Panc1 (cell line): ENCODE results near the gene HOXA13. TPM values are rescaled to one million over a fixed set of nuclear protein-coding genes. Genes with fewer than 3 reads are reported as not detected.

Source experiments
- ATAC-seq: fragments of 200-7000 bp; cut with Tn5 transposase; 2 replicates; pipeline ENCODE4 v1.9.1; 2020; ENCODE audit warnings: mild to moderate bottlenecking, moderate library complexity
- BruUV-seq: library from RNA; stranded (reverse); fragments of 400-500 nt; replicated peaks from 2 replicates; lab custom pipeline; 2021; lab: Mats Ljungman, UMichigan
- CTCF ChIA-PET: fragments of 300-600 bp; sonication (Branson Sonifier 250); formaldehyde crosslinking; loops from one replicate; lab custom pipeline; 2022; ENCODE audit warnings: antibody characterized with exemption; lab: Charles Lee
- POLR2A ChIA-PET: fragments of 300-600 bp; sonication (Branson Sonifier 250); formaldehyde crosslinking; loops from one replicate; lab custom pipeline; 2022; ENCODE audit warnings: antibody characterized with exemption; lab: Charles Lee
- DNase-seq: peaks from one replicate; pipeline ENCODE4 v3.0.0-alpha.2; 2010; ENCODE audit warnings: low read depth, low spot score
- H3K27ac ChIP-seq: 2 replicates; pipeline ENCODE4 v1.5.1; 2011; ENCODE audit warnings: mild to moderate bottlenecking, low read length, inconsistent platforms
- H3K27me3 ChIP-seq: fragments of 200-500 bp; sonication (Bioruptor generic); 2 replicates; pipeline ENCODE4 v1.6.0; 2014; ENCODE audit warnings: low read length, inconsistent platforms; ENCODE audit not compliant: control insufficient read depth, insufficient read depth
- H3K36me3 ChIP-seq: fragments of 200-500 bp; sonication (Bioruptor generic); 2 replicates; pipeline ENCODE4 v1.5.1; 2014; ENCODE audit warnings: inconsistent platforms, mild to moderate bottlenecking, low read length, moderate library complexity; ENCODE audit not compliant: control insufficient read depth, insufficient read depth
- H3K4me1 ChIP-seq: 2 replicates; pipeline ENCODE4 v1.5.1; 2011; ENCODE audit warnings: inconsistent platforms, mild to moderate bottlenecking, low read length, moderate library complexity; ENCODE audit not compliant: control insufficient read depth, insufficient read depth
- H3K4me3 ChIP-seq, 2 experiments: 2 replicates each; pipeline ENCODE4 v1.5.1; 2011 to 2012; ENCODE audit warnings: low read depth in 2 of 2, low read length in 2 of 2, mild to moderate bottlenecking in 2 of 2, inconsistent platforms in 1 of 2, moderate library complexity in 1 of 2
- H3K9me3 ChIP-seq: fragments of 200-500 bp; sonication (Bioruptor generic); 2 replicates; pipeline ENCODE4 v1.5.1; 2014; ENCODE audit warnings: low read depth, mild to moderate bottlenecking, inconsistent platforms, low read length, moderate library complexity; ENCODE audit not compliant: control insufficient read depth, insufficient read depth
- POLR2AphosphoS5 ChIP-seq: IDR thresholded peaks from 2 replicates; pipeline ENCODE4 v1.6.1; 2012; ENCODE audit warnings: mild to moderate bottlenecking, low read depth, low read length, moderate library complexity
- SIN3A ChIP-seq: IDR thresholded peaks from 2 replicates; pipeline ENCODE4 v1.6.1; 2012; ENCODE audit warnings: low read depth, mild to moderate bottlenecking, low read length, moderate library complexity, borderline replicate concordance; ENCODE audit not compliant: insufficient read depth
- TCF7L2 ChIP-seq: IDR thresholded peaks from 2 replicates; pipeline ENCODE4 v1.6.1; 2011; ENCODE audit warnings: mild to moderate bottlenecking, low read depth, low read length, inconsistent platforms
- in situ Hi-C: cut with HindIII; loops from 2 replicates; pipeline ENCODE4 v1.10.0; 2016; ENCODE audit warnings: low sequenced_read_pairs, low pct_unique_long_range_greater_than_20kb
- intact Hi-C: fragments of 100-400 bp; cut with micrococcal nuclease; formaldehyde crosslinking; loops from one replicate; pipeline ENCODE4 v1.10.0; 2022; ENCODE audit not compliant: unreplicated experiment
- total RNA-seq: library from RNA; stranded (reverse); gene quantifications from one replicate; pipeline ENCODE4 v1.2.1, GENCODE V29; 2021; ENCODE audit not compliant: unreplicated experiment
- TF ChIP-seq, protein P1 (sequence below): fragments of 450-650 bp; IDR thresholded peaks from 2 replicates; pipeline ENCODE4 v1.5.1; 2017; ENCODE audit warnings: mild to moderate bottlenecking
- TF ChIP-seq, protein P2 (sequence below), 2 experiments: IDR thresholded peaks; 2 replicates each; pipeline ENCODE4 v1.6.1; 2011 to 2012; ENCODE audit warnings: low read depth in 2 of 2, control low read depth in 1 of 2, low read length in 1 of 2, mild to moderate bottlenecking in 1 of 2, moderate library complexity in 1 of 2; ENCODE audit not compliant: insufficient read depth in 1 of 2

HOXA13 gene
- total RNA-seq, 1 experiment from 2014 or later: 1.2 TPM

DNA sequence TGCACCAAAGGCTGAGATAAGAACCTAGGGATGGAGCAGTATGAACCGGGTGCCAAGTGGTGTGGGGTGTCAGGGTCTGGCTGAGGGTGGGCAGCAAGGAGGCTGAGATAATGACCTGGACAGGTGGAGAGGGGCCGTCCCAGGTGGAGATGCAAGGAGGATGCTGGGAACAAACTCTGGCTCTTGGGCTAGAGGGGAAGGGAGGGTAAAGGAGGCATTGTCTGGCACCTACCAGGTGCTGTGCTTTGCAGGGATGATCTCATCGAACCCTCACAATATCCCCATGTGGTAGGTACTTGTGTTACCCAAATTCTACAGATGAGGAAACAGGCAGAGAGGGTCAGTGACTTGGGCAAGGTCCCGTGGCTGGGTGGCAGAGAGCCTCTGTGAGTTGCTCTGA, 19.9 kb upstream of the HOXA13 start:
- Histone ChIP-seq H3K36me3 (no peaks in the 10 kb centered on the region), H3K4me1 (no peaks in the 10 kb centered on the region), H3K9me3 (no peaks in the 10 kb centered on the region), H3K4me3 (no peak overlapping the region), H3K27me3 (peaks cover 16% of the 10 kb centered on the region), H3K27ac (no peak overlapping the region)
- CTCF ChIA-PET: no interaction called here
- intact Hi-C loops: loop anchor here (5.0 kb wide), 1 partner anchor 357 kb away; no protein-coding TSS in a partner anchor
- ATAC-seq: no peak
- BruUV-seq: no TSS peak
- in situ Hi-C loops: no loop called here
- POLR2A ChIA-PET: no interaction called here
- no peak for DNase-seq
- TF ChIP-seq SIN3A (no peak), TCF7L2 (no peak), POLR2AphosphoS5 (no peak)
- TF ChIP-seq, protein P1, sequence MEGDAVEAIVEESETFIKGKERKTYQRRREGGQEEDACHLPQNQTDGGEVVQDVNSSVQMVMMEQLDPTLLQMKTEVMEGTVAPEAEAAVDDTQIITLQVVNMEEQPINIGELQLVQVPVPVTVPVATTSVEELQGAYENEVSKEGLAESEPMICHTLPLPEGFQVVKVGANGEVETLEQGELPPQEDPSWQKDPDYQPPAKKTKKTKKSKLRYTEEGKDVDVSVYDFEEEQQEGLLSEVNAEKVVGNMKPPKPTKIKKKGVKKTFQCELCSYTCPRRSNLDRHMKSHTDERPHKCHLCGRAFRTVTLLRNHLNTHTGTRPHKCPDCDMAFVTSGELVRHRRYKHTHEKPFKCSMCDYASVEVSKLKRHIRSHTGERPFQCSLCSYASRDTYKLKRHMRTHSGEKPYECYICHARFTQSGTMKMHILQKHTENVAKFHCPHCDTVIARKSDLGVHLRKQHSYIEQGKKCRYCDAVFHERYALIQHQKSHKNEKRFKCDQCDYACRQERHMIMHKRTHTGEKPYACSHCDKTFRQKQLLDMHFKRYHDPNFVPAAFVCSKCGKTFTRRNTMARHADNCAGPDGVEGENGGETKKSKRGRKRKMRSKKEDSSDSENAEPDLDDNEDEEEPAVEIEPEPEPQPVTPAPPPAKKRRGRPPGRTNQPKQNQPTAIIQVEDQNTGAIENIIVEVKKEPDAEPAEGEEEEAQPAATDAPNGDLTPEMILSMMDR: no peak
- TF ChIP-seq, protein P2, sequence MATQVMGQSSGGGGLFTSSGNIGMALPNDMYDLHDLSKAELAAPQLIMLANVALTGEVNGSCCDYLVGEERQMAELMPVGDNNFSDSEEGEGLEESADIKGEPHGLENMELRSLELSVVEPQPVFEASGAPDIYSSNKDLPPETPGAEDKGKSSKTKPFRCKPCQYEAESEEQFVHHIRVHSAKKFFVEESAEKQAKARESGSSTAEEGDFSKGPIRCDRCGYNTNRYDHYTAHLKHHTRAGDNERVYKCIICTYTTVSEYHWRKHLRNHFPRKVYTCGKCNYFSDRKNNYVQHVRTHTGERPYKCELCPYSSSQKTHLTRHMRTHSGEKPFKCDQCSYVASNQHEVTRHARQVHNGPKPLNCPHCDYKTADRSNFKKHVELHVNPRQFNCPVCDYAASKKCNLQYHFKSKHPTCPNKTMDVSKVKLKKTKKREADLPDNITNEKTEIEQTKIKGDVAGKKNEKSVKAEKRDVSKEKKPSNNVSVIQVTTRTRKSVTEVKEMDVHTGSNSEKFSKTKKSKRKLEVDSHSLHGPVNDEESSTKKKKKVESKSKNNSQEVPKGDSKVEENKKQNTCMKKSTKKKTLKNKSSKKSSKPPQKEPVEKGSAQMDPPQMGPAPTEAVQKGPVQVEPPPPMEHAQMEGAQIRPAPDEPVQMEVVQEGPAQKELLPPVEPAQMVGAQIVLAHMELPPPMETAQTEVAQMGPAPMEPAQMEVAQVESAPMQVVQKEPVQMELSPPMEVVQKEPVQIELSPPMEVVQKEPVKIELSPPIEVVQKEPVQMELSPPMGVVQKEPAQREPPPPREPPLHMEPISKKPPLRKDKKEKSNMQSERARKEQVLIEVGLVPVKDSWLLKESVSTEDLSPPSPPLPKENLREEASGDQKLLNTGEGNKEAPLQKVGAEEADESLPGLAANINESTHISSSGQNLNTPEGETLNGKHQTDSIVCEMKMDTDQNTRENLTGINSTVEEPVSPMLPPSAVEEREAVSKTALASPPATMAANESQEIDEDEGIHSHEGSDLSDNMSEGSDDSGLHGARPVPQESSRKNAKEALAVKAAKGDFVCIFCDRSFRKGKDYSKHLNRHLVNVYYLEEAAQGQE (IDR thresholded peaks at IDR 0.05; ENCODE audit: insufficient read depth in 1 of 2, low read depth in 2 of 2, low read length in 1 of 2): no peak

DNA sequence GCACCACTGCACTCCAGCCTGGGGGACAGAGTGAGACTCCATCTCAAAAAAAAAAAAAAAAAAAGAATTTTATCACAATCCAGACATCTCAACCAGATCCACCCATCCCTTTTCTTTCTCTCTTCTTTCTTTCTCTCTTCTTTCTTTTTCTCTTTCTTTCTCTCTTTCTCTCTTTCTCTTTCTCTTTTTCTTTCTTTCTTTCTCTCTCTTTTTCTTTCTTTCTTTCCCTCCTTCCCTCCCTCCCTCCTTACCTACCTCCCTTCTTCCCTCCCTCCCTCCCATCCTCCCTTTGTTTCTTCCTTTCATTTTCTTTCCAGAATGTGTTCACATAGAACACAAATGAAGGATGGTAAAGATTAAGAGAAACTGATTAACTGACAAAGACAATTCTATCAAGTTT, 18.1 kb upstream of the HOXA13 start:
- DNase-seq (no peak), ATAC-seq (no peak)
- no peak overlapping the region for H3K27ac ChIP-seq
- no peaks in the 10 kb centered on the region for H3K4me1 ChIP-seq
- no TSS peak for BruUV-seq
- intact Hi-C loops (no loop called here), in situ Hi-C loops (no loop called here)
- CTCF ChIA-PET: interaction anchor here (0.5 kb wide), 1 partner anchor 389 kb away, joined by 3 read pairs; no protein-coding TSS in a partner anchor
- no peaks in the 10 kb centered on the region for H3K36me3 ChIP-seq
- no peak for TF ChIP-seq TCF7L2
- no peak for TF ChIP-seq SIN3A
- TF ChIP-seq, protein P2 (IDR thresholded peaks at IDR 0.05; ENCODE audit: insufficient read depth in 1 of 2, low read depth in 2 of 2, low read length in 1 of 2): no peak
- TF ChIP-seq POLR2AphosphoS5: no peak
- TF ChIP-seq, protein P1: no peak
- POLR2A ChIA-PET: interaction anchor here (0.7 kb wide), 1 partner anchor 389 kb away, joined by 3 read pairs; no protein-coding TSS in a partner anchor
- no peak overlapping the region for H3K4me3 ChIP-seq
- H3K9me3 ChIP-seq: no peaks in the 10 kb centered on the region
- H3K27me3 ChIP-seq: peaks cover 6% of the 10 kb centered on the region; the same call in 1 of the 2 replicates
